ENCODE data around the gene LASP1. TPM values are rescaled to one million over a fixed set of nuclear protein-coding genes. Genes with fewer than 3 reads are reported as not detected.
A peak's percentile ranks its signal among the peaks of the same experiment; 100 is the strongest.
"Not testable (repeated sequence)": the region's sequence is repeated elsewhere in the genome, so short reads cannot be mapped to it uniquely, and the experiment has no call there.

LASP1 gene
- total RNA-seq, 2 donors from 2014 or later, result 87.2 to 219 TPM

DNA sequence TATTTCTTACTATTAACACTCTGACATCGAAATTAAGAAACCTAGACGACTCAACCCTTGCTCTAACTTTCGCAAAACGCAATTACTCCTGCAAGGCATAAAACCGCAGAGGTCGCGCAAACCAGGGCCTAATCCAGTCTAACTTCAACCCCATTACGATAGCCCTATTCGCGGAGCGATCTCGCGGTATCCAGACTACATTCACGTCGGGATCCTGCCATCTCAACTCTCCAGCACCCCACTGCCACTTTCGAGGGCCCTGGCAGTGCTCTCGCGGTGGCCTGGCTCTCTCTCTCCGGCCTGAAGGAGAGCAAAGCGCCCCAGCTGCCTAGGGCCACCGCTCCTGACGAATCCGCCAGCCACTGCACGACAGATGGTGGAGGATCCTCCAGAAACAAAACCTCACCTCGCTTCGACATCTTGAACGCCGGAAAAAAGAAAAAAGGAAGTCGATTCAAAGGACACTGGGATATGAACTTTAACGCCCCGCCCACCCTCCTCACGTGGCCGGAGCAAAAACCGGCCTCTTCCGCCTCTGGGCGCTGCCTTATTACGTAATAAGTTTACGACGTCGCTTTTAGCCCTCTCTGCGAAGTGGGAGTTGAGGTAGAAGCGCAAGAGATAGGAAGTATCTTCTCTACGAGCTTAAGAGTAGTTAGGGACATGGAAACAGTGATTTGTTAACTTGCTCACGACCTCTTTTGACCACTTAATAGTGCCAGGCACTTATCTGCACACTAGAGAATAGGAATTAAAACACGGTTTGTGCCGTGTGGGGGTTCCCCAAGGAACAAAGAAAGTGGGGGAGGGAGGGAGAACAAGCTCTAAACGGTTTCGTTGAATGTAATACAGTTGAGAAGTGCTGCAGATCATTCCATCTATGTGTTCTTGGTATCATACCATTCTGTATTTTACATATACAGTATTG lies 16.3 kb upstream of the LASP1 start, which contains the start of gene RPL23:
Gene RPL23, minus strand, starts transcription at position 430 of the 928 bp plus-strand sequence. Its CDS starts 11 bp downstream, at position 419.
- ATAC-seq (ENCODE audit: insufficient number of reproducible peaks, low FRiP score, low read depth), result peak; percentile 88
- Histone ChIP-seq H3K4me1 (ENCODE audit: control insufficient read depth in 1 of 2, low read depth in 2 of 2) (peaks cover 18 to 23% of the 10 kb centered on the region in 2 donors), H3K27me3 (replicated peaks; ENCODE audit: insufficient read depth) (no peaks in the 10 kb centered on the region), H3K4me3 (peak within 1 kb of the TSS; percentile 76), H3K27ac (peak within 1 kb of the TSS; percentile 92 to 93), H3K9me3 (no peaks in the 10 kb centered on the region), H3K36me3 (peaks cover 27% of the 10 kb centered on the region)
- TF ChIP-seq, protein P1, sequence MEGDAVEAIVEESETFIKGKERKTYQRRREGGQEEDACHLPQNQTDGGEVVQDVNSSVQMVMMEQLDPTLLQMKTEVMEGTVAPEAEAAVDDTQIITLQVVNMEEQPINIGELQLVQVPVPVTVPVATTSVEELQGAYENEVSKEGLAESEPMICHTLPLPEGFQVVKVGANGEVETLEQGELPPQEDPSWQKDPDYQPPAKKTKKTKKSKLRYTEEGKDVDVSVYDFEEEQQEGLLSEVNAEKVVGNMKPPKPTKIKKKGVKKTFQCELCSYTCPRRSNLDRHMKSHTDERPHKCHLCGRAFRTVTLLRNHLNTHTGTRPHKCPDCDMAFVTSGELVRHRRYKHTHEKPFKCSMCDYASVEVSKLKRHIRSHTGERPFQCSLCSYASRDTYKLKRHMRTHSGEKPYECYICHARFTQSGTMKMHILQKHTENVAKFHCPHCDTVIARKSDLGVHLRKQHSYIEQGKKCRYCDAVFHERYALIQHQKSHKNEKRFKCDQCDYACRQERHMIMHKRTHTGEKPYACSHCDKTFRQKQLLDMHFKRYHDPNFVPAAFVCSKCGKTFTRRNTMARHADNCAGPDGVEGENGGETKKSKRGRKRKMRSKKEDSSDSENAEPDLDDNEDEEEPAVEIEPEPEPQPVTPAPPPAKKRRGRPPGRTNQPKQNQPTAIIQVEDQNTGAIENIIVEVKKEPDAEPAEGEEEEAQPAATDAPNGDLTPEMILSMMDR (IDR thresholded peaks at IDR 0.05), result no peak
- peak; percentile 86 for DNase-seq (ENCODE audit: low spot score)

- H3K27me3 ChIP-seq (replicated peaks; ENCODE audit: insufficient read depth); ATAC-seq (ENCODE audit: insufficient number of reproducible peaks, low FRiP score, low read depth); H3K9me3 ChIP-seq; H3K27ac ChIP-seq; H3K4me3 ChIP-seq; DNase-seq (ENCODE audit: low spot score): not testable (repeated sequence)
- Histone ChIP-seq H3K36me3 (peaks cover 15% of the 10 kb centered on the region), H3K4me1 (ENCODE audit: control insufficient read depth in 1 of 2, low read depth in 2 of 2) (peaks cover 18 to 23% of the 10 kb centered on the region in 2 donors)
Measured at GRCh38 chr17:38855101-38855714, 14.7 kb upstream of the LASP1 start.

DNA sequence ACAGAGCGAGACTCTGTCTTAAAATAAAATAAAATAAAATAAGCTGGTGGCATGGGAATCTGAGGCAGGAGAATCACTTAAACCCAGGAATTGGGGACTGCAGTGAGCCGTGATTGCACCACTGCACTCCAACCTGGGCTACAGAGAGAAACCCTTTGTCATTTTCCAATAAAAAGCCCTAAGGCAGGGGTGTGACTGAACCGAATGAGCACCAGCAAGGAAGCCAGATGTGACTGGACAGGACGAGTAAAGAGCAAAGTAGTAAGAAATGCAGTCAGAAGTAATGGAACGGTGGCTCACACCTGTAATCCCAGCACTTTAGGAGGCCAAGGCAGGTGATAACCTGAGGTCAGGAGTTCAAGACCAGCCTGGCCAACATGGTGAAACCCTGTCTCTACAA lies 12.6 kb upstream of the LASP1 start:
- H3K4me1 ChIP-seq (ENCODE audit: control insufficient read depth in 1 of 2, low read depth in 2 of 2), result peaks cover 6 to 7% of the 10 kb centered on the region in 2 donors

GRCh38 chr17:38861399-38861843 lies 8.4 kb upstream of the LASP1 start:
- H3K27ac ChIP-seq, result no peak overlapping the region
- no peaks in the 10 kb centered on the region for H3K36me3 ChIP-seq
- DNase-seq (ENCODE audit: low spot score), result no peak
- TF ChIP-seq, protein P1 (IDR thresholded peaks at IDR 0.05), result no peak
- no peaks in the 10 kb centered on the region for H3K9me3 ChIP-seq
- no peak overlapping the region for H3K4me3 ChIP-seq
- H3K4me1 ChIP-seq (ENCODE audit: control insufficient read depth in 1 of 2, low read depth in 2 of 2), result no peaks in the 10 kb centered on the region
- H3K27me3 ChIP-seq (replicated peaks; ENCODE audit: insufficient read depth), result no peaks in the 10 kb centered on the region
- ATAC-seq (ENCODE audit: insufficient number of reproducible peaks, low FRiP score, low read depth), result no peak

More for the DNA sequence above, 12.6 kb upstream of the LASP1 start:
- Histone ChIP-seq H3K4me3 (no peak overlapping the region), H3K27ac (no peak overlapping the region), H3K9me3 (no peaks in the 10 kb centered on the region), H3K36me3 (no peaks in the 10 kb centered on the region), H3K27me3 (replicated peaks; ENCODE audit: insufficient read depth) (no peaks in the 10 kb centered on the region)
- TF ChIP-seq, protein P1 (IDR thresholded peaks at IDR 0.05), result no peak
- DNase-seq (ENCODE audit: low spot score) (no peak), ATAC-seq (ENCODE audit: insufficient number of reproducible peaks, low FRiP score, low read depth) (no peak)

GRCh38 chr17:38864636-38865398 lies 5.0 kb upstream of the LASP1 start:
- Histone ChIP-seq H3K4me1 (ENCODE audit: control insufficient read depth in 1 of 2, low read depth in 2 of 2) (peaks cover 4 to 10% of the 10 kb centered on the region in 2 donors), H3K4me3 (no peak overlapping the region), H3K27me3 (replicated peaks; ENCODE audit: insufficient read depth) (no peaks in the 10 kb centered on the region), H3K36me3 (no peaks in the 10 kb centered on the region), H3K9me3 (no peaks in the 10 kb centered on the region), H3K27ac (no peak overlapping the region)
- DNase-seq (ENCODE audit: low spot score), result no peak
- ATAC-seq (ENCODE audit: insufficient number of reproducible peaks, low FRiP score, low read depth), result no peak
- TF ChIP-seq, protein P1 (IDR thresholded peaks at IDR 0.05), result no peak
